Transverse colon (tissue), 4 donors: ENCODE measurements around the gene PDE4B.

Source experiments
- CTCF ChIP-seq, 5 experiments: fragments of 200-600 bp in 3 of 5; fragments of 450-650 bp in 2 of 5; sonication (generic) in 3 of 5; IDR thresholded peaks; 1 replicate in 2 of 5; 2 replicates in 3 of 5; pipeline ENCODE4 v1.5.1; 2016 to 2017; ENCODE audit warnings: antibody characterized with exemption in 5 of 5, inconsistent platforms in 3 of 5, mild to moderate bottlenecking in 2 of 5, moderate library complexity in 1 of 5
- POLR2A ChIP-seq: fragments of 450-650 bp; IDR thresholded peaks from one replicate; pipeline ENCODE4 v1.6.1; 2016; ENCODE audit warnings: antibody characterized with exemption, mild to moderate bottlenecking, moderate library complexity
- POLR2AphosphoS5 ChIP-seq, 3 donors: sonication (generic); formaldehyde crosslinking; IDR thresholded peaks; one replicate each; pipeline ENCODE4 v1.6.1; 2016; ENCODE audit warnings: antibody characterized with exemption in 3 of 3

GRCh38 chr1:66320231-66320630, 527.5 kb downstream of the PDE4B start:
- TF ChIP-seq POLR2A, result no peak
- TF ChIP-seq CTCF (IDR thresholded peaks at IDR 0.05), result no peak
- no peak for TF ChIP-seq POLR2AphosphoS5 (IDR thresholded peaks at IDR 0.05)
